ENCODE data around the gene LOXHD1.

Gene LOXHD1

DNA sequence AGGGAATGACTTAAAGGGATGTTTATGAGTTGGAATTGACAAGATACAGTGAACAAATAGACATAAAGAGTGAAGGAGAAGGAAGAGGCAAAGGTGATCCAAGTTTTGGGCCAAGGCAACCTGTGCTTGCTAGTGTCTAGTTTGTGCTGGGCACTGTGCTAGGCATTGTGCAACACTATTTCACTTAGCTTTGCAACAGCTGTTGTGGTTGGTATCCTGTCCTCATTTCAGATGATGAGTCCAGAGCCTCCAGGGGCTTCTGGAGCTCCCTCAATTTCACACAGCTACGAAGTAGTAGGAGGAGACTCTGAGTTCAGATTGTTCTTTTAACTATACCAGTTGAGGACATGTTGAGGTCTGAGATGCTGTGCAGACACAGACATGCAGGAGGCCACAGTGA lies 18.1 kb upstream of the LOXHD1 start:
- TF ChIP-seq, protein P1, sequence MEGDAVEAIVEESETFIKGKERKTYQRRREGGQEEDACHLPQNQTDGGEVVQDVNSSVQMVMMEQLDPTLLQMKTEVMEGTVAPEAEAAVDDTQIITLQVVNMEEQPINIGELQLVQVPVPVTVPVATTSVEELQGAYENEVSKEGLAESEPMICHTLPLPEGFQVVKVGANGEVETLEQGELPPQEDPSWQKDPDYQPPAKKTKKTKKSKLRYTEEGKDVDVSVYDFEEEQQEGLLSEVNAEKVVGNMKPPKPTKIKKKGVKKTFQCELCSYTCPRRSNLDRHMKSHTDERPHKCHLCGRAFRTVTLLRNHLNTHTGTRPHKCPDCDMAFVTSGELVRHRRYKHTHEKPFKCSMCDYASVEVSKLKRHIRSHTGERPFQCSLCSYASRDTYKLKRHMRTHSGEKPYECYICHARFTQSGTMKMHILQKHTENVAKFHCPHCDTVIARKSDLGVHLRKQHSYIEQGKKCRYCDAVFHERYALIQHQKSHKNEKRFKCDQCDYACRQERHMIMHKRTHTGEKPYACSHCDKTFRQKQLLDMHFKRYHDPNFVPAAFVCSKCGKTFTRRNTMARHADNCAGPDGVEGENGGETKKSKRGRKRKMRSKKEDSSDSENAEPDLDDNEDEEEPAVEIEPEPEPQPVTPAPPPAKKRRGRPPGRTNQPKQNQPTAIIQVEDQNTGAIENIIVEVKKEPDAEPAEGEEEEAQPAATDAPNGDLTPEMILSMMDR (IDR thresholded peaks at IDR 0.05; ENCODE audit: low read length), result no peak
- no peak for TF ChIP-seq EZH2 (IDR thresholded peaks at IDR 0.05; ENCODE audit: borderline replicate concordance, low read length)
- Histone ChIP-seq H3K4me3 (ENCODE audit: low read depth, low read length, poor library complexity, severe bottlenecking) (no peak overlapping the region), H3K4me1 (ENCODE audit: insufficient read depth, low read length, severe bottlenecking) (no peaks in the 10 kb centered on the region), H3K9ac (ENCODE audit: low read length) (no peak overlapping the region), H3K4me2 (ENCODE audit: low read length) (no peak overlapping the region), H3K79me2 (ENCODE audit: insufficient read depth, low read length) (no peaks in the 10 kb centered on the region), H3K9me2 (ENCODE audit: low read depth, low read length) (no peaks in the 10 kb centered on the region), H3K36me3 (ENCODE audit: insufficient read depth, low read length) (no peaks in the 10 kb centered on the region), H3F3A (ENCODE audit: insufficient read depth, low read length) (no peaks in the 10 kb centered on the region), H3K9me3 (ENCODE audit: low read length) (no peaks in the 10 kb centered on the region), H3K27me3 (ENCODE audit: insufficient read depth, low read length) (no peaks in the 10 kb centered on the region), H2AFZ (ENCODE audit: low read length) (no peak overlapping the region), H4K20me1 (ENCODE audit: insufficient read depth, low read length) (no peaks in the 10 kb centered on the region), H3K27ac (ENCODE audit: low read depth, low read length, poor library complexity, severe bottlenecking) (no peak overlapping the region)

GRCh38 chr18:46672062-46672970 lies 15.3 kb upstream of the LOXHD1 start:
- no peaks in the 10 kb centered on the region for H3F3A ChIP-seq (ENCODE audit: insufficient read depth, low read length)
- H2AFZ ChIP-seq (ENCODE audit: low read length), result no peak overlapping the region
- TF ChIP-seq, protein P1 (IDR thresholded peaks at IDR 0.05; ENCODE audit: low read length), result no peak
- TF ChIP-seq EZH2 (IDR thresholded peaks at IDR 0.05; ENCODE audit: borderline replicate concordance, low read length), result no peak
- no peaks in the 10 kb centered on the region for H3K9me3 ChIP-seq (ENCODE audit: low read length)
- H3K27me3 ChIP-seq (ENCODE audit: insufficient read depth, low read length), result no peaks in the 10 kb centered on the region
- no peaks in the 10 kb centered on the region for H4K20me1 ChIP-seq (ENCODE audit: insufficient read depth, low read length)
- no peak overlapping the region for H3K4me3 ChIP-seq (ENCODE audit: low read depth, low read length, poor library complexity, severe bottlenecking)
- no peaks in the 10 kb centered on the region for H3K36me3 ChIP-seq (ENCODE audit: insufficient read depth, low read length)
- H3K4me1 ChIP-seq (ENCODE audit: insufficient read depth, low read length, severe bottlenecking), result no peaks in the 10 kb centered on the region
- no peak overlapping the region for H3K4me2 ChIP-seq (ENCODE audit: low read length)
- H3K27ac ChIP-seq (ENCODE audit: low read depth, low read length, poor library complexity, severe bottlenecking), result no peak overlapping the region
- no peak overlapping the region for H3K9ac ChIP-seq (ENCODE audit: low read length)
- no peaks in the 10 kb centered on the region for H3K79me2 ChIP-seq (ENCODE audit: insufficient read depth, low read length)
- H3K9me2 ChIP-seq (ENCODE audit: low read depth, low read length), result no peaks in the 10 kb centered on the region

DNA sequence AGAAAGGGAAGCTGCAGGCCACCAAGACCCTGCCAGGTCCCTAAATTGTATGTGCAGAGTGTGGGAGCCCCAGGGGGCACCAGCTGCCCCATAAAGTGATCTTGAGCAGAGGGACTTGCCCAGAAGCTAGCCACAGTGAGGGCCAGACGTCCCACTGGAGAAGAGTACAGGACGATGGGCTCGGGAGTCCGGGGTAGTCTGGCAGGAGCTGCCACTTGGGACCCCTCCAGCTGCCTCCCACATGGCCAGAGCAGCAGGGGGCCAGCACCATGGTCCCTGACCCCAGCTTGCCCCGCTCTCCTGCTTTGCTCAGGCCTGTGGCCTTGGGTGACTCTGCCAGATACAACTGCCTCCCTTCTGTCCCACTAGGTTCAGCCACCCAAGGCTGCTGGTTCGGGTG lies 11.7 kb upstream of the LOXHD1 start:
- no peak overlapping the region for H3K4me3 ChIP-seq (ENCODE audit: low read depth, low read length, poor library complexity, severe bottlenecking)
- no peaks in the 10 kb centered on the region for H3F3A ChIP-seq (ENCODE audit: insufficient read depth, low read length)
- no peaks in the 10 kb centered on the region for H3K36me3 ChIP-seq (ENCODE audit: insufficient read depth, low read length)
- no peak overlapping the region for H3K9ac ChIP-seq (ENCODE audit: low read length)
- no peak for TF ChIP-seq EZH2 (IDR thresholded peaks at IDR 0.05; ENCODE audit: borderline replicate concordance, low read length)
- TF ChIP-seq, protein P1 (IDR thresholded peaks at IDR 0.05; ENCODE audit: low read length), result no peak
- H3K79me2 ChIP-seq (ENCODE audit: insufficient read depth, low read length), result no peaks in the 10 kb centered on the region
- H3K27me3 ChIP-seq (ENCODE audit: insufficient read depth, low read length), result no peaks in the 10 kb centered on the region
- no peak overlapping the region for H2AFZ ChIP-seq (ENCODE audit: low read length)
- H3K4me2 ChIP-seq (ENCODE audit: low read length), result no peak overlapping the region
- no peaks in the 10 kb centered on the region for H4K20me1 ChIP-seq (ENCODE audit: insufficient read depth, low read length)
- H3K27ac ChIP-seq (ENCODE audit: low read depth, low read length, poor library complexity, severe bottlenecking), result no peak overlapping the region
- H3K9me3 ChIP-seq (ENCODE audit: low read length), result no peaks in the 10 kb centered on the region
- no peaks in the 10 kb centered on the region for H3K9me2 ChIP-seq (ENCODE audit: low read depth, low read length)
- no peaks in the 10 kb centered on the region for H3K4me1 ChIP-seq (ENCODE audit: insufficient read depth, low read length, severe bottlenecking)
